Heart right ventricle (tissue), 16 donors: Measurements from ENCODE around the gene PCSK5. TPM values are rescaled to one million over a fixed set of nuclear protein-coding genes. Genes with fewer than 3 reads are reported as not detected.

Source experiments
- ATAC-seq, 8 donors: fragments of 200-7000 bp; cut with Tn5 transposase; one replicate each; pipeline ENCODE4 v1.9.1; 2020; ENCODE audit warnings: mild to moderate bottlenecking in 8 of 8, moderate library complexity in 8 of 8, moderate number of reproducible peaks in 1 of 8
- DNase-seq, 2 donors: peaks; one replicate each; pipeline ENCODE4 v3.0.0-alpha.2; 2020
- H3K27ac ChIP-seq, 10 donors: fragments of 200-600 bp; sonication (generic) in 2 of 10; one replicate each; pipeline versions ENCODE4 v1.5.0 to v1.8.0; 2020 to 2022; ENCODE audit warnings: mild to moderate bottlenecking in 3 of 10
- H3K27me3 ChIP-seq, 7 donors: fragments of 200-600 bp; one replicate each; pipeline ENCODE4 v1.8.0; 2021 to 2022; ENCODE audit warnings: mild to moderate bottlenecking in 2 of 7
- H3K36me3 ChIP-seq, 9 donors: fragments of 200-600 bp; sonication (generic) in 1 of 9; one replicate each; pipeline versions ENCODE4 v1.5.0 to v1.8.0; 2020 to 2022; ENCODE audit warnings: mild to moderate bottlenecking in 2 of 9
- H3K4me1 ChIP-seq, 9 donors: fragments of 200-600 bp; sonication (generic) in 1 of 9; one replicate each; pipeline versions ENCODE4 v1.5.0 to v1.8.0; 2020 to 2022; ENCODE audit warnings: mild to moderate bottlenecking in 4 of 9
- H3K4me3 ChIP-seq, 10 donors: fragments of 200-600 bp; sonication (generic) in 2 of 10; one replicate each; pipeline versions ENCODE4 v1.5.0 to v1.8.0; 2020 to 2022; ENCODE audit warnings: mild to moderate bottlenecking in 7 of 10, moderate library complexity in 2 of 10
- H3K9me3 ChIP-seq, 11 donors: fragments of 200-600 bp in 10 of 11; sonication (generic) in 2 of 11; one replicate each; pipeline versions ENCODE4 v1.5.0 to v1.8.0; 2013 to 2022; ENCODE audit warnings: mild to moderate bottlenecking in 2 of 11, control low read depth in 1 of 11, moderate library complexity in 1 of 11
- WGBS, 2 donors: extraction: QIAGEN DNeasy Blood & Tissue Kit; methylation state at CpG; one replicate each; pipeline ENCODE4 v1.1.7; 2013; ENCODE audit warnings: inconsistent platforms in 1 of 2; 5-methylcytosine and 5-hydroxymethylcytosine counted together
- intact Hi-C, 10 donors: fragments of 100-400 bp; cut with DNase I; formaldehyde crosslinking; loops; one replicate each; pipeline versions ENCODE4 v1.11.1 to v1.14.2; 2022
- polyA plus RNA-seq, 2 donors: library from polyadenylated mRNA; stranded (reverse); fragments of 200-250 nt; gene quantifications; one replicate each; pipeline ENCODE4 v1.2.3, GENCODE V29; 2013
- total RNA-seq, 10 donors: library from RNA; stranded (reverse); fragmentation: NEBNext Ultra II Directional in 3 of 10; extraction: Animal tissue kit (Norgen Biotek cat#: 25700) in 3 of 10; gene quantifications; one replicate each; pipeline versions ENCODE4 v1.2.1 to v1.2.4, GENCODE V29; 2021 to 2023
- TF ChIP-seq, protein P1 (sequence below), 9 donors: fragments of 200-600 bp; sonication (generic) in 2 of 9; IDR thresholded peaks; one replicate each; pipeline versions ENCODE4 v1.5.0 to v1.8.0; 2021 to 2022; ENCODE audit warnings: antibody characterized with exemption in 9 of 9, mild to moderate bottlenecking in 5 of 9, moderate library complexity in 1 of 9
- donor health status: Arrhythmogenic right ventricular cardiomyopathy.
- donor health status: ischemic (EF 13 %, LVEDD 7.1; RV severe dilation, severe dysfunction).
- donor health status: healthy with polysubstance abuse.
- donor health status: DM: no; HTN: yes; CAD: no.
- donor health status: DM: no; HTN: no; CAD: no.
- donor health status: ischemic (EF 25% LVEDD 6.9; RV normal size, moderate dysfunction).
- donor health status: ischemic (EF 25% LVEDD 5.7; RV mildly dilated, moderate dysfunction).
- donor health status: healthy.
- donor health status: DM: yes; HTN: yes; CAD: no.
- donor health status: Ischemic cardiomyopathy.
- donor health status: ischemic (EF 35%, LVEDD 5.7; RV mildly dilated, moderate dysfunction).
- donor health status: nonischemic (EF 11% LVEDD 7.7; RV severe dilation, severe dysfunction).
- donor health status: DM: yes; HTN: yes; CAD: no.
- donor health status: PGD.
- donor health status: ischemic (EF 29% LVEDD 5.4; RV normal size, mild dysfunction).
- donor health status: nonischemic (EF 23%, LVEDD 6.1; RV moderate dilation, normal function).

The PCSK5 gene
- total and polyA plus RNA-seq, 12 donors = 1.8 to 8.3 (median 5.7) TPM

DNA sequence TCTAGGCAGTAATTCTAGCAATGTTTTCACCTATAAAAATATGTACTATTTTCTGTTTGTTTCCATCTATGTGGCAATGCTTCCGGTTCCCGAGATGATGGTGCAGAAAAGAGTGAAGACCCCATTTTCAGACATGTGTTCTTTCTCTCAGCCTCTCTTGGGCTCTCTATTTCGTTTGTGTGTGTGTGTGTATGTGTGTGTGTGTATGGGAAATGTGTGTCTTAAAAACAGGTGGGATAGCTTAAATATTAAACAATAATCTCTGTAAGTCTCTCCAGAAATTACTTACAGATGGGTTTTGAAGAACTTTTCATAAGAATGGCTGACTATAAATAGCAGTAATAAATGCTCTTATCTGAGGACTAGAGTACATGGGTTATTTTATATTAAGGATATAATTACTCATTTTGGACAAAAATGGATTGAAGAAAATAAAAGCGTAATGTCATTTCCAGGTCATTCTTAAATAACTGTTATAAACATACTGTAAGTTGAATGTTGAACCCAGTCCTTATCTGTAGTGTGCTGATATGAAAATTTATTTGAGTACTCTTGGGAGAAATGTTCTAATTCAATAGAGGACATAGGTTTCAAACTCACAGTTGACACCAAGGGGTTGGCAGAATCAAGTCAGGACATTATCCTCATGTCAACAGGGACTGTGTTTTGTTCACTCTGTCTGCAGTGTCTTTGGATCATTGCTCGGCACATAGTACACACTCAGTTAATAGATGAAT is 31.1 kb downstream of the PCSK5 start:
- WGBS, 2 donors = 72 to 75% methylated on average over 5 of the region's 5 CpGs
- TF ChIP-seq, protein P1, sequence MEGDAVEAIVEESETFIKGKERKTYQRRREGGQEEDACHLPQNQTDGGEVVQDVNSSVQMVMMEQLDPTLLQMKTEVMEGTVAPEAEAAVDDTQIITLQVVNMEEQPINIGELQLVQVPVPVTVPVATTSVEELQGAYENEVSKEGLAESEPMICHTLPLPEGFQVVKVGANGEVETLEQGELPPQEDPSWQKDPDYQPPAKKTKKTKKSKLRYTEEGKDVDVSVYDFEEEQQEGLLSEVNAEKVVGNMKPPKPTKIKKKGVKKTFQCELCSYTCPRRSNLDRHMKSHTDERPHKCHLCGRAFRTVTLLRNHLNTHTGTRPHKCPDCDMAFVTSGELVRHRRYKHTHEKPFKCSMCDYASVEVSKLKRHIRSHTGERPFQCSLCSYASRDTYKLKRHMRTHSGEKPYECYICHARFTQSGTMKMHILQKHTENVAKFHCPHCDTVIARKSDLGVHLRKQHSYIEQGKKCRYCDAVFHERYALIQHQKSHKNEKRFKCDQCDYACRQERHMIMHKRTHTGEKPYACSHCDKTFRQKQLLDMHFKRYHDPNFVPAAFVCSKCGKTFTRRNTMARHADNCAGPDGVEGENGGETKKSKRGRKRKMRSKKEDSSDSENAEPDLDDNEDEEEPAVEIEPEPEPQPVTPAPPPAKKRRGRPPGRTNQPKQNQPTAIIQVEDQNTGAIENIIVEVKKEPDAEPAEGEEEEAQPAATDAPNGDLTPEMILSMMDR (IDR thresholded peaks at IDR 0.05) = no peak

DNA sequence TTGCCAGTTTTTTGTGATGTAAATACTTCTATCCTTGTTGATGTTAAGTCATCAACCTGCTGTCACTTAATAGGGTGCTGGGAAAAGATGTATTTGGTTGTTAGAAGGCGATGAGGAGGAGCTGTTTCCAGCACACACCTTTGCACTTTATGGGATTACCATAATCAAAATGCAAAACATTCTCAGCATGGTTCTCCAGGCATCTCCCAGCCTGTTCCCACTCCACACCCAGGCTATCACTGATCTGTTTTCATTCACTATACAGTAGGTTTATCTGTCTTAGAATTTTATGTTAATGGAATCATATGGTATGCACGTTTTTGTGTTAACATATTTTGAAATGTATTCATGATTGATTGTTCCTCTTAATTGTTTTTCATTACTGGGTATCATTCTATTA is 35.9 kb downstream of the PCSK5 start:
- H3K4me3 ChIP-seq = no peak overlapping the region
- TF ChIP-seq, protein P1 (IDR thresholded peaks at IDR 0.05) = no peak
- H3K4me1 ChIP-seq = peaks cover 0 to 12% (median 6%) of the 10 kb centered on the region in 9 donors
- ATAC-seq (no peak), DNase-seq (no peak)
- no peaks in the 10 kb centered on the region for H3K36me3 ChIP-seq
- intact Hi-C loops = no loop called here
- no peaks in the 10 kb centered on the region for H3K9me3 ChIP-seq
- no peaks in the 10 kb centered on the region for H3K27me3 ChIP-seq
- WGBS, 2 donors = 57 to 67% methylated on average over 2 of the region's 2 CpGs
- no peak overlapping the region for H3K27ac ChIP-seq

More for the DNA sequence above, 31.1 kb downstream of the PCSK5 start:
- no peaks in the 10 kb centered on the region for H3K9me3 ChIP-seq
- no peaks in the 10 kb centered on the region for H3K27me3 ChIP-seq
- intact Hi-C loops = no loop called here
- H3K4me1 ChIP-seq = no peaks in the 10 kb centered on the region
- no peak for DNase-seq
- no peak for ATAC-seq
- no peaks in the 10 kb centered on the region for H3K36me3 ChIP-seq
- no peak overlapping the region for H3K4me3 ChIP-seq
- no peak overlapping the region for H3K27ac ChIP-seq

DNA sequence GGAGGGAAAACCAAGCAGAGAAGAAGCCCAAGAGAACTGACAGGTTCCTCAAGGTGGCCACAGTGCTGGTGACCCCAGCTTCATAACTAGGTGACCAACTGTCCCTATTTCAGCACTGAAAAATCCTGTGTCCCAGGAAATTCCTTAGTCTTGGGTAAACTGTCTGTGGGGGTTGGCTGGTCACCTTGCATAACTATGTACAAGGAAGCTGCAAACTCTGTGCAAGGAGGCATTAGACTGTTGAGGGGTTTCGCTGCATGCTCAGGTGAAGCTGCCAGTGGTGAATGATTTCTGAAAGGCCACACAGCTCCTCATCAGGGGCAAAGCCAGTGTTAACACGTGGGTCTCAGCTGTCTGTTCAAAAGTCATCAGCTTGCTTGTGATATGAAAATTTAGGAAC is 36.9 kb downstream of the PCSK5 start:
- Histone ChIP-seq H3K27ac (no peak overlapping the region), H3K36me3 (peaks cover 0 to under 1% (median 0%) of the 10 kb centered on the region in 9 donors), H3K9me3 (no peaks in the 10 kb centered on the region), H3K27me3 (no peaks in the 10 kb centered on the region), H3K4me1 (peaks cover 0 to 13% (median 6%) of the 10 kb centered on the region in 9 donors), H3K4me3 (no peak overlapping the region)
- 72 to 75% methylated on average over 2 of the region's 2 CpGs for WGBS, 2 donors
- TF ChIP-seq, protein P1 (IDR thresholded peaks at IDR 0.05) = no peak
- intact Hi-C loops = no loop called here
- DNase-seq (no peak), ATAC-seq (no peak)

DNA sequence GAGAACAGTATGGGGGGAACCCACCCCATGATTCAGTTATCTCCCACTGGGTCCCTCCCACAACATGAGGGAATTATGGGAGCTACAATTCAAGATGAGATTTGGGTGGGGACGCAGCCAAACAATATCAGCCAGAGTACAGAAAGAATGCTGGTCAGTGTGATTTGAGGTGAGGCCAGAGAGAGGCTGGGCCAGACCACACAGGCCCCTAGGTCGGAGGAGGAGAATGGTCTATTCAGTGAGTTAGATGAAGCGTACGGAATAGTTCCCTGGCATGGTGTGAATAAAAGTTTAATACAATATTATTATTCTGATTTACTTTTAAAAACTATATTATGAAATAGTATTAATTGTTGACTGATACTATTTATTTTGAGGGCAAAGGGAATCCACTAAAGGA is 39.7 kb downstream of the PCSK5 start:
- H3K4me3 ChIP-seq = no peak overlapping the region
- no peak for DNase-seq
- H3K9me3 ChIP-seq = no peaks in the 10 kb centered on the region
- TF ChIP-seq, protein P1 (IDR thresholded peaks at IDR 0.05) = no peak
- whole genome bisulfite sequencing, 2 donors = 89 to 92% methylated on average over 4 of the region's 4 CpGs
- H3K4me1 ChIP-seq = peaks cover 0 to 13% (median 6%) of the 10 kb centered on the region in 9 donors
- intact Hi-C loops = no loop called here
- peaks cover 0 to 24% (median 0%) of the 10 kb centered on the region in 9 donors for H3K36me3 ChIP-seq
- no peak overlapping the region for H3K27ac ChIP-seq
- ATAC-seq = no peak
- H3K27me3 ChIP-seq = no peaks in the 10 kb centered on the region
